GM12878 (cell line): ENCODE results near the gene SLC4A8.

Experiments
- EP300 ChIP-seq, 2 experiments: fragments of 150-350 bp in 1 of 2; IDR thresholded peaks; 2 replicates each; pipeline ENCODE4 v1.6.1; 2011 to 2012; ENCODE audit warnings: low read depth in 2 of 2, low read length in 2 of 2, borderline replicate concordance in 1 of 2, improper control_type of control experiment in 1 of 2, inconsistent platforms in 1 of 2; ENCODE audit not compliant: control insufficient read depth in 1 of 2
- ETV6 ChIP-seq, 2 experiments: fragments of 450-650 bp in 1 of 2; IDR thresholded peaks in 1 of 2; conservative IDR thresholded peaks in 1 of 2; 2 replicates each; pipeline ENCODE4 v1.6.1; 2014; ENCODE audit warnings: antibody characterized with exemption in 1 of 2, borderline replicate concordance in 1 of 2, low read depth in 1 of 2, mild to moderate bottlenecking in 1 of 2, moderate library complexity in 1 of 2
- JUND ChIP-seq: IDR thresholded peaks from 2 replicates; pipeline ENCODE4 v1.6.1; 2012; ENCODE audit warnings: low read depth, mild to moderate bottlenecking, low read length, improper control_type of control experiment, moderate library complexity
- NFYB ChIP-seq: IDR thresholded peaks from 2 replicates; pipeline ENCODE4 v1.6.1; 2011; ENCODE audit warnings: low read depth, mild to moderate bottlenecking, low read length, improper control_type of control experiment, moderate library complexity; ENCODE audit not compliant: insufficient read depth
- TF ChIP-seq, protein P1 (sequence below): IDR thresholded peaks from 2 replicates; pipeline ENCODE4 v1.6.1; 2012; ENCODE audit warnings: improper control_type of control experiment, low read depth, low read length; ENCODE audit not compliant: insufficient replicate concordance
- TF ChIP-seq, protein P2 (sequence below), 3 experiments: IDR thresholded peaks in 2 of 3; conservative IDR thresholded peaks in 1 of 3; 2 replicates each; pipeline ENCODE4 v1.5.1; 2011; ENCODE audit warnings: low read depth in 3 of 3, low read length in 3 of 3, mild to moderate bottlenecking in 3 of 3, control low read depth in 2 of 3, moderate library complexity in 2 of 3, inconsistent platforms in 1 of 3, mixed read lengths in 1 of 3; ENCODE audit not compliant: control insufficient read depth in 2 of 3, insufficient read depth in 1 of 3; ENCODE audit errors: extremely low read depth in 1 of 3
- TF ChIP-seq, protein P3 (sequence below): IDR thresholded peaks from 2 replicates; pipeline ENCODE4 v1.6.1; 2011; ENCODE audit warnings: low read depth, mild to moderate bottlenecking, low read length, moderate library complexity, borderline replicate concordance; ENCODE audit errors: extremely low read depth

DNA sequence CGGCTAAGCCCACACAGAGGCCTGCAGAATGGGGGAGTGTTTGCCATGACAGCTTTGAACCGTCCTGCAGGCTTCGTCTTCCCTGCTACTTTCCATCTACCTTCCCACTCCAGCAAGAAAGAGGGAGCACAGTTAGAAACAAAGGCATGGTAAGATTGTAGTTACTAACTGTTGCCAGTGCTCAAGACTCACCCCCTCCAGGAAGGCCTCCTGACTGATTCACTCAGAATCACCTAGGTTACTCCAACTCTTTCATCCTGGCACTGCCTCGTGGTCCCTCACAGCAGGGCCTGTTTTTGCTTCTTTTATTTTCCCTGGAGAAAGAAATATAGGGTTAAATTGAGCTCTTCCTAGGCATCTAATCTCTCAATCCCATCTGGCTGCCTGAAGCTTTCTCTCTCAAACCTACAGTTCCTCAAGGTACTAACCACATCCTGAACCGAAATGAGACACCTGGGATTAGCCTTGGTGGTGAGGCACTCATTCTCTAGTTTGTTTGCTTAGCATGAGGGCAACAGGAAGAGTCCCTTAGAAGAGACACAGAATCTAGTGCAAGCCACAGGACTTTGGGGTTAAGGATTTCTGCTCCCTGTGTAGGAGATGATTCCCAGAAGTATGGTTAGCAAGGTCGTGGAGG, 41.2 kb upstream of the SLC4A8 start:
- TF ChIP-seq, protein P1, sequence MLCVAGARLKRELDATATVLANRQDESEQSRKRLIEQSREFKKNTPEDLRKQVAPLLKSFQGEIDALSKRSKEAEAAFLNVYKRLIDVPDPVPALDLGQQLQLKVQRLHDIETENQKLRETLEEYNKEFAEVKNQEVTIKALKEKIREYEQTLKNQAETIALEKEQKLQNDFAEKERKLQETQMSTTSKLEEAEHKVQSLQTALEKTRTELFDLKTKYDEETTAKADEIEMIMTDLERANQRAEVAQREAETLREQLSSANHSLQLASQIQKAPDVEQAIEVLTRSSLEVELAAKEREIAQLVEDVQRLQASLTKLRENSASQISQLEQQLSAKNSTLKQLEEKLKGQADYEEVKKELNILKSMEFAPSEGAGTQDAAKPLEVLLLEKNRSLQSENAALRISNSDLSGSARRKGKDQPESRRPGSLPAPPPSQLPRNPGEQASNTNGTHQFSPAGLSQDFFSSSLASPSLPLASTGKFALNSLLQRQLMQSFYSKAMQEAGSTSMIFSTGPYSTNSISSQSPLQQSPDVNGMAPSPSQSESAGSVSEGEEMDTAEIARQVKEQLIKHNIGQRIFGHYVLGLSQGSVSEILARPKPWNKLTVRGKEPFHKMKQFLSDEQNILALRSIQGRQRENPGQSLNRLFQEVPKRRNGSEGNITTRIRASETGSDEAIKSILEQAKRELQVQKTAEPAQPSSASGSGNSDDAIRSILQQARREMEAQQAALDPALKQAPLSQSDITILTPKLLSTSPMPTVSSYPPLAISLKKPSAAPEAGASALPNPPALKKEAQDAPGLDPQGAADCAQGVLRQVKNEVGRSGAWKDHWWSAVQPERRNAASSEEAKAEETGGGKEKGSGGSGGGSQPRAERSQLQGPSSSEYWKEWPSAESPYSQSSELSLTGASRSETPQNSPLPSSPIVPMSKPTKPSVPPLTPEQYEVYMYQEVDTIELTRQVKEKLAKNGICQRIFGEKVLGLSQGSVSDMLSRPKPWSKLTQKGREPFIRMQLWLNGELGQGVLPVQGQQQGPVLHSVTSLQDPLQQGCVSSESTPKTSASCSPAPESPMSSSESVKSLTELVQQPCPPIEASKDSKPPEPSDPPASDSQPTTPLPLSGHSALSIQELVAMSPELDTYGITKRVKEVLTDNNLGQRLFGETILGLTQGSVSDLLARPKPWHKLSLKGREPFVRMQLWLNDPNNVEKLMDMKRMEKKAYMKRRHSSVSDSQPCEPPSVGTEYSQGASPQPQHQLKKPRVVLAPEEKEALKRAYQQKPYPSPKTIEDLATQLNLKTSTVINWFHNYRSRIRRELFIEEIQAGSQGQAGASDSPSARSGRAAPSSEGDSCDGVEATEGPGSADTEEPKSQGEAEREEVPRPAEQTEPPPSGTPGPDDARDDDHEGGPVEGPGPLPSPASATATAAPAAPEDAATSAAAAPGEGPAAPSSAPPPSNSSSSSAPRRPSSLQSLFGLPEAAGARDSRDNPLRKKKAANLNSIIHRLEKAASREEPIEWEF = no peak
- TF ChIP-seq NFYB (no peak), JUND (no peak), EP300 (IDR thresholded peaks at IDR 0.05; ENCODE audit: borderline replicate concordance in 1 of 2, control insufficient read depth in 1 of 2, low read depth in 2 of 2, low read length in 2 of 2) (no peak), ETV6 (conservative IDR thresholded peaks at IDR 0.05 in 1 of 2, IDR thresholded peaks at IDR 0.05 in 1 of 2; ENCODE audit: borderline replicate concordance in 1 of 2, low read depth in 1 of 2) (no peak)
- TF ChIP-seq, protein P2, sequence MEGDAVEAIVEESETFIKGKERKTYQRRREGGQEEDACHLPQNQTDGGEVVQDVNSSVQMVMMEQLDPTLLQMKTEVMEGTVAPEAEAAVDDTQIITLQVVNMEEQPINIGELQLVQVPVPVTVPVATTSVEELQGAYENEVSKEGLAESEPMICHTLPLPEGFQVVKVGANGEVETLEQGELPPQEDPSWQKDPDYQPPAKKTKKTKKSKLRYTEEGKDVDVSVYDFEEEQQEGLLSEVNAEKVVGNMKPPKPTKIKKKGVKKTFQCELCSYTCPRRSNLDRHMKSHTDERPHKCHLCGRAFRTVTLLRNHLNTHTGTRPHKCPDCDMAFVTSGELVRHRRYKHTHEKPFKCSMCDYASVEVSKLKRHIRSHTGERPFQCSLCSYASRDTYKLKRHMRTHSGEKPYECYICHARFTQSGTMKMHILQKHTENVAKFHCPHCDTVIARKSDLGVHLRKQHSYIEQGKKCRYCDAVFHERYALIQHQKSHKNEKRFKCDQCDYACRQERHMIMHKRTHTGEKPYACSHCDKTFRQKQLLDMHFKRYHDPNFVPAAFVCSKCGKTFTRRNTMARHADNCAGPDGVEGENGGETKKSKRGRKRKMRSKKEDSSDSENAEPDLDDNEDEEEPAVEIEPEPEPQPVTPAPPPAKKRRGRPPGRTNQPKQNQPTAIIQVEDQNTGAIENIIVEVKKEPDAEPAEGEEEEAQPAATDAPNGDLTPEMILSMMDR (IDR thresholded peaks at IDR 0.05 in 2 of 3, conservative IDR thresholded peaks at IDR 0.05 in 1 of 3; ENCODE audit: control insufficient read depth in 2 of 3, extremely low read depth in 1 of 3, insufficient read depth in 1 of 3, low read depth in 3 of 3, low read length in 3 of 3) = no peak
- TF ChIP-seq, protein P3, sequence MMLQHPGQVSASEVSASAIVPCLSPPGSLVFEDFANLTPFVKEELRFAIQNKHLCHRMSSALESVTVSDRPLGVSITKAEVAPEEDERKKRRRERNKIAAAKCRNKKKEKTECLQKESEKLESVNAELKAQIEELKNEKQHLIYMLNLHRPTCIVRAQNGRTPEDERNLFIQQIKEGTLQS = no peak
